Stimulated activated CD8-positive, alpha-beta memory T cell treated with anti-CD3 and anti-CD28 coated beads, Interleukin-15, amount 100 ng/mL, for 1 hour (primary cell): ENCODE measurements around the gene USP22.
"Not testable (repeated sequence)": the region's sequence is repeated elsewhere in the genome, so short reads cannot be mapped to it uniquely, and the experiment has no call there.

Experiments
- DNase-seq: peaks from one replicate; pipeline ENCODE4 v3.0.0-alpha.2; 2020; ENCODE audit warnings: low read depth

Gene USP22

DNA sequence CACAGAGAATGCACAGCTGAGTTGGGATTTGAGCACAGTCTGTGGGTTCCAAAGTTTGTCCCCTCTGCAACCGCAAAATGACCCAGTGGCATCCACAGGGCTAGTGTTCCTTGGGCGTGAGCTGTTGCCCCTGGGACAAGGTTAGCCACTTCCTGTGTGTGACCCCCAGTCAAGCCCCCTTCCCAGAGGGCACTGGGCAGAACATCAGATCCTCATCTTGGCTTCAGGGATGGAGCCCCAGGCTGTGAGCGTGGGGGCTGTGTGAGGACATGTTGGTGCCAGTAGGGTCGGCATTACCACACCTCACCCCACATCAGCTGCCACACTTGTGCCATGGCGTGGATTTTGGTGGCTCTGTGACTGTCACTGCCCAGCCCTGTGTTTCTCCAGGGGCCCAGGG, 55.3 kb downstream of the USP22 start:
- no peak for DNase-seq

DNA sequence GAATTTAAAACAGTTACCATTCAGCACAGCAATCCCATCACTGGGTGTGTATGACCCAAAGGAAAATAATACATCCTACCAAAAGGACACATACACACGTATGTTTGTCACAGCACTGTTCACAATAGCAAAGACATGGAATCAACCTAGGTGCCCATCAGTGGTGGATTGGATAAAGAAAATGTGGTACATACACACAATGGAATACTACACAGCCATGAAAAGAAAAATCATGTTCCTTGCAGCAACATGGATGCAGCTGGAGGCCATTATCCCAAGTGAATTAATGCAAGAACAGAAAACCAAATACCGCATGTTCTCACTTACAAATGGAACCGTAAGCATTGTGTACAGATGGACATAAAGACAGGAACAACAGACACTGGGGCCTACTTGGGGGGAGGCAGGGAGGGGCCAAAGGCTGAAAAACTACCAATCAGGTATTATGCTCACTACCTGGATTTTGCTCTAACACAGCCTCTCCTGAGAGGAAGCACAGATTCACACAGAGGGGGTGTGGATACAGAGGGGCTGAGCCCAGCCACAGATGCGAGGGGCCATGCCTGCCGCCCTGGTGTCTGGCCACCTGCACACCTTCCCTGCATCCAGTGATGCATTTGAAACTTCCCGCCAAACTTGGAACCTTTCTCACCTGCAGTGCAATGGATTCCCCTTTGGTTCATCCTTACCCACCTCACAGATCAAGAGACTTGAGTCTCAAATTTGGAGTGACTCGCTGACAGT, 55.9 kb downstream of the USP22 start:
- DNase-seq = no peak

DNA sequence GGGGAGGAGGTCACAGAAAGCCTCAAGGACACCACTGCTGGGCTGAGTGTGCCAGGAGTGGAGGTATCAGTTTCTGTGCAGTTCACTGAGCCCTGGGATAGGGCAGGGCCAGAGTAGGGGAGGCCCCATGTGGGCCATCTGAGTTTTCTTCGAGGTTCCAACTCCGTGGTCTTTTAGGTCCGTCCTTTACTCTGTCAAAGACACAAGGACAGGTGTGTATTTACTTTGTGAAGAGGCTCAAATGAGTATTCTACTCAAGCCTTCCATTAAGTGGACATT, 59.5 kb downstream of the USP22 start:
- DNase-seq = no peak

DNA sequence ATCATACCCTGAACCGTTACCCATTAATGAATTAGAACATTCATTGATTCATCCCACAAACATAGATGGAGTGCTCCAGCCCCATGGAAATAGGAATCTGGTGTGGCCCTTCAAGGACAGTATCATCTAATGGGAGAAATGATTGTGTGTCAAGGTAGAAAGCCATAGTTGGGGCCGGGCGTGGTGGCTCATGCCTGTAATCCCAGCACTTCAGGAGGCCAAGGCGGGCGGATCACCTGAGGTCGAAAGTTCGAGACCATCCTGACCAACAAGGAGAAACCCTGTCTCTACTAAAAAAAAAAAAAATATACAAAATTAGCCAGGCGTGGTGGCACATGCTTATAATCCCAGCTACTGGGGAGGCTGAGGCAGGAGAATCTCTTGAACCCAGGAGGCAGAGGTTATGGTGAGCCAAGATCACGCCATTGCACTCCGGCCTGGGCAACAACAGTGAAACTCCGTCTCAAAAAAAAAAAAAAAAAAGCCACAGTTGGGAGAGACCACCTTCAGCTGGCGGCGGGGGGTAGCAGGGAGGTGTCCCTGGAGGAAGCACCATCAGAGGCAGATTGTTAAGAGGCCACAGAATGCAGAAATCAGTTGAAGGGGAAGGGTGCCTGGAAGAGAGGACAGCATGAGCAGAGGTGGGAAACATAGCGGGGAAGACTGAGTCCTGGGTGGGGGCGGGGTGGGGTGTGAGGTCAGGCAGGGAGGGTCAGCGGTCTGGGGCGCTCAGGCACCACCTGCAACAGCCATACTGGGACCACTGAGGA, 60.0 kb downstream of the USP22 start:
- DNase-seq = no peak

DNA sequence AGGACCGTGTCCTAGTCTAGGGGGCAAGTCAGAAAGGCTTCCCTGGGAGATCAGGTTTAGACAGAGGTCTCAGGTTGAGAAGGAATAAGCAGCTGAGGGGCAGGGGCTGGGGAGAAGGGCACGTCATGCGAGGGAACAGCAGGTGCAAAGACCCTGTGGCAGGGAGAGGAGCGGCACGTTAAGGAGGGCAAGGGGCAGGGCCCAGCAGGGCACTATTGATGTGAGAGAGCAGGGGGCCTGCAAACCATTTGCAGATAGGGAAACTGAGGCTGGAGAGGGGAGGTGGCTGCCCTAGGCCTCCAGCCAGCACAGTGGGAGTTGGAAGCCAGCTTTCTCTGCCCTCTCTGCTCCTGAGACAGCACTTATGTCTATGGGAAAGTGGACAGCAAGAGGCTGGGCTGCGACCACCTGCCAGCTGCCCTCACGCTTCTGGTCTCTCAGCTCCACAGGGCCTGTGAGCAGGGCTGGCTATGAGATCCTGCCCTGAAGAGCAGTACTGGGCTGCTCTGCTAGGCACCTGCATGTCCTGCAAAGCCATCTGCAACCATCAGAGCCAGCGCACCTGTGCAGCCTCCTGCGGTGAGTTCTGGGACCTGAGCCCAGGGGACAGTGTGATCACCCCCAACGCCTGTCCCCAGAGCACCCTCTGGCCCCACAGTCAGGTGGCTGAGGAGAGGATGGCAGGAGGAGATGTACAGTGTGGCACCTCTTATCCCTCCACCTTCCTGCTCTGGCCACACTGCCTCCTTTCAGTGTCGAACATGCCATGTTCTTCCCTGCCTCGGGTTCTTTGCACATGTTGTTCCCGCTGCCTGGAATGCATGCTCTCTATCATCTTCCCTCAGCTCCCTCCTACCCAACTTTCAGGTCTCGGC, 61.5 kb downstream of the USP22 start:
- no peak for DNase-seq

DNA sequence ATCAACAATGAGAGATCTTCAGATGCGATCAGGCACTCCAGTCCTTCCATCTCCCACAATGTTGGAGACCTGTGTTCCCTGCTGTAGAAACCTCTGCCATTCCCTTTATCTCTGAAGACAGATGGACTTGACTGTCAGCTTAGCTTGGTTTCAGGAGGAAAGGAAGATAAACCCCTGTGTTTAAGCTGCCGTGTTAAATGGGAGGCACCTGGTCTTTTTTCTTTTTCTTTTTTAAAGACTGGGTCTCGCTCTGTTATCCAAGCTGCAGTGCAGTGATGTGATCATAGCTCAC, 63.1 kb downstream of the USP22 start:
- no peak for DNase-seq

DNA sequence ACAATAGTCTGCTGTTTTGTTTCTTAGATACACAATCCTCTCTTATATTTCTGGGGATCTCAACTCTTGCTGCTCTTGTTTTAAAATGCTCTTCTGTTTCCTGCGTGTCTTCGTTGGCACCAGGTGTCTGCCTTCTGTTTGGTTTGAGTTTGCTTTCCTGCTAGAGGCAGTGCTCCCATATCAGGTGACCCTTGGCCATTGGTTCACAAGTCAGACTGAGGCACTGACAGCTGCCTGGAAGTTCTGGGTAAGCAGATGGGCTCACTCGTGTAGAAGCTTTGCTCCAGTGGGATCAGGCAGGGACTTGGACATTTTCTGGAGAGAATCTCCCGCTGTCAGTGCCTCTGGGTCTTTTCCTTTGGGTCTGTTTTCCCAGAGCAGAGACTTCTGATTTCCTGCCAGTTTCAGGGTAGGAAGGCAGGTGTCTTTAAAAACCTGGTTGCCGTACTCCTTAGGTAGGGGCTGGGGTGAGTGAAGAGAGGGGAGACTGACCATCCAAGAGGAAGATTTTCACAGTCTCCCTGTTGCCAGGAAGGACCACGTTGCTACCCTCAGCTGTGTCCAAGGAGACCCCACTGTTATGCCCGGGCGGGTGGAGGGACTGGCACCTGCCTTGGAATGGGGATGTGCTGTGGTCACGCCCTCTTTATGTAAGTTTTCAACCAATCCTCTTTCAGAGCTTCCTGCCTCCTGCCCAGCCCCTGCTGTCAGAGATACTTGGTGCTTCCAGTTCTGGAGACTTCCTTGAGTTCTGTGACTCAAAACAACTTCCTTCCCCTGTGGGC, 63.6 kb downstream of the USP22 start:
- not testable (repeated sequence) for DNase-seq

DNA sequence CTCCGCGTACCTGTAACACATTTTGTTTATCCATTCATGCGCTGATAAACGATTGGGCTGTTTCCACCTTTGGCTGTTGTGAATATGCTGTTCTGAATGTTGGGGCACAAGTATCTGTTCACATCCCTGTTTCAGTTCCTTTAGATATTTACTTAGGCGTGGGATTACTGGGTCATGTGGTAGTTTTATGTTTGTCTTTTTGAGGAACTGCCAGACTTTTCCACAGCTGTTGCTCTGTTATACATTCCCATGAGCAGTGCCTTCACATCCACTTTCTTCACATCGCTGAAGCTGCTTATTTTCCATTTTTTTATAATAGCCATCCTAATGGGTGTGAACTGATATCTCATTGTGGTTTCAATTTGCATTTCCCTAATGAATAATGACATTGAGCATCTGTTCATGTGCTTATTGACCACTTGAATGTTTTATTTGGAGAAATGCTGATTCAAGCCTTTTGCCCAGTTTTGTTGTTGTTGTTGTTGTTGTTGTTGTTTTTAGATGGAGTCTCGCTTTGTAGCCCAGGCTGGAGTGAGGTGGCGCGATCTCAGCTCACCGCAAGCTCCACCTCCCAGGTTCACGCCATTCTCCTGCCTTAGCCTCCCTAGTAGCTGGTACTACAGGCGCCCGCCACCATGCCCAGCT, 65.1 kb downstream of the USP22 start:
- not testable (repeated sequence) for DNase-seq

DNA sequence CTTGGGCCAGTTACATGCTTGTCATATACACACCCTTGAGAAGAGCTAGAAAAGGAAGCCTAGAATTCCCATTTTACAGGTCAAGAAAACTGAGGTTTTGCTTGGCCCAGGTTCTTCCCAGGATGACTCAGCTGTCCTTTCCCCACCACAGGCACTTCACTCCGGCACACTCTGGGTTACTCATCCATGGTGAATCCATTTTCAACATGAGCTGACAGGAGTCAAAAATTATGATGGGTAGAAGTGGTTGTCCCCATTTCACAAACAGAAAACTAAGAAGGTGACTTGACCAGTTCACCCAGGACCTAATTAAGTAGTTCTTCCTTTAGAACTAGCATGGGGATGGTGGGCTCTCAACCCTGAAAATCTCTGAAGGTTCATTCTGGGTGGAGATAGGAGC, 67.2 kb downstream of the USP22 start:
- DNase-seq = no peak

DNA sequence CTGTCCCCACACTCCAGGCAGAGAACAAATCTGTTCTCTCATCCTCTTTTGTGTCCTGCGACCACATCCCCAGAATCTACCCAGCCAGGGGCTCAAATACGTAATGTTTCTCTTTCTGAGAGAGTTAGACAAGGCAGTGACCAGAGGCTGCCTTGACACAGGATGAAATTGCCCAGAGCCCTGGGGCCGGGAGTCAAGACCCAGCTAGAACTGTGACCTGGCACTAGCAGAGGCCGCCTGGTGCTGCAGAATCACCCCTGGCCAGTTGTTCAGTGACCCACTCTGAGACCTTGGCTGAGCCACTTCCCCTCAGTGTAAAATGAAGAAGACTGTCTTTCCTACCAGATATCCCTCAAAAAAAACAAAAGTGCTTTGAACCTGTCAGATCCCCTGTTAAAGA, 72.5 kb downstream of the USP22 start:
- DNase-seq = no peak

DNA sequence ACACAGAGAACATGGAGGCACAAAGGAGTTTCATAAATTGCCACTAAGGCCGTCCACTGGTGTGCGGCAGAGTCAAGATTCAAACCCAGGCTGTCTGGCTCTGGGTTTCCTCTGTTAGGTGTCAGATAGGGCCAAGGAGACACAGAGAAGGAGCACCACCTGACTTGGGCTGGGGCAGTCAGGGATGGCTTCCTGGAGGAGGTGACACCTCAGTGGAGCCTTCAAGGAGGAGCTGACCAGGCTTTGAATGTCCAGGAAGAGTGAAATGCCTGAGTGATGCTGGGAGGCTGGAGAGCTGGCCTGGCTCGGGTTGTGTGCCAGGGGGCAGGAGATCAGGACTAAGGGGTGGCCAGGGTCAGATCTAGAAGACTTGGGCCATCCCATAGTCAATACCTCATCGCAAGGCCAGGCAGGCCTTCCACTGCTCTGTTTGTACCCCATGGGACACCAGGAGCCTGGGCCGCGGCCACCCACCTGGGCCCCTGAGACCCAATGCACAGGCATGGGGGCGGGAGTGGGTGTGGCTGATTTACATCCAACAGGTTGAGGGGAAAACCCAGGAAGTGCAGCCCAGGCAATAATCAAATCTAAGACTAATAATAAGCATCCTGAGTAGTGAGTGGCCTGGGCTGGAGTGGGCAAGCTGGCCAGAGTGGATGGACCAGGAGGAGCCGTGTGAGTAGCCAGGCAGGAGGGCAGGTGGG, 73.7 kb downstream of the USP22 start:
- DNase-seq = no peak

DNA sequence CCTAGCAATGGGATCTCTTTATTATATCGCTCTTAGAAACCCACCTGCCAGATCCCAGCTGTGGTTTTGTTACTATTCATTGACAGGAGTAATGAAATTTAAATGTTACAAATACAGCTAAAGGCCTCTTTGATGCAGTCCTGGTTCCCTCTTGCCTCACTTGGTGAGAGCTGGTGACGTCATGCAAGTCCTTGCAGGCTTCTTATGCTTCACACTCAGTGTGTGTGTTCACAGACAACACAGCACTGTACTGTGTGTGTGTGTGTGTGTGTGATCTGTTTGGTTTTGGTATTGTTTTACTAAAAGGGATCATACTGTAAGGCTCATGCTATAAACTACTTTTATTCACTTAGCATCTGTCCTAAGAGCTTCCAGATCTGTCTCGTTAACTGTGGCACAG, 75.0 kb downstream of the USP22 start:
- no peak for DNase-seq

DNA sequence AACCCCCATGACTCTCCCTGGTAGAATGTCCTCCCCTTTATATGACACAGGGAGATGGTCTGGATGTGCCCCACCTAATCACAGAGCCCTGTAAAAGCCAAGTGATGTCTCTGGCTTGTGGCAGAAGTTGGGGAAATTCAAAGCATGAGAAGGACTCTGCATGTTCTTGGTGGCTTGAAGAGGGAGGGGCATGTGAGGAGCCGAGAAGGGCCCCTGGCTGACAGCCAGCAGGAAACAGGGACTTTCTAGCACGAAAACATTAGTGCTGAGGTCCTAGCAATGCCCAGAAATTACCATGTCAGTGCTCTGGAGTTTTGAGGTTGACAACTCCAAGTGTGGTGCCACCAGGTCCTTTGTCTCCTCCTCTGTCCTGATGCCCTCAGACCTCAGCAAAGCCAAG, 75.9 kb downstream of the USP22 start:
- no peak for DNase-seq

DNA sequence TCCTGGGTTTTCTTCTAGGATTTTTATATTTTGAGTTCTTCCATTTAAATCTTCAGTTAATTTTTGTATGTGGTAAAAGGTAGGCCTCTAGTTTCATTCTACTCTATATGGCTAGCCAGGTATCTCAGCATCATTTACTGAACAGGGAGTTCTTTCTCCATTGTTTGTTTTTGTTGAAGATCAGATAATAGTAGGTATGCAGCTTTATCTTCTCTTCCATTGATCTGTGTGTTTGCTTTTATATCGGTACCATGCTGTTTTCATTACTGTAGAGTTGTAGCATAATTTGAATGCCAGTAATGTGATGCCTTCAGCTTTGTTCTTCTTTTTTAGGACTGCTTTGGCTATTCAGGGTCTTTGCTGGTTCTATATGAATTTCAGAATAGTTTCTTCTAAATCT, 77.3 kb downstream of the USP22 start:
- no peak for DNase-seq

DNA sequence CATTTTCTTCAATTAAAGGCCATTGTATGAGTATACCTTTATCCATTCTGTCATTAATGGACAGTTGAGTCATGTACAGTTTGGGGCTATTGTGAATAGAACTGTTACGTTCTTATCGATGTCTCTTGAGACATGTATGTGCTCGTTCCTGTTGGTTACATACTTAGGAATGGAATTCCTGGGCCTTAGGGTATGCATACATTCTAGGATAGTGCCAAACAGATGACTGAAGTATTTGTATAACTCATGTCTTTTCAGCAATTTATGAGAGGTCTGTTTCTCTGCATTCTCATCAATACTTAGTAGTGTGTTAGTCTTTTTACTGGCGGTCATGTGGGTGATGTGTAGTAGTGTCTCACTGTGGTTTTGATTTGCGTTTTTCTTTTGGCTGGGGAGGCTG, 81.2 kb downstream of the USP22 start:
- DNase-seq = no peak

DNA sequence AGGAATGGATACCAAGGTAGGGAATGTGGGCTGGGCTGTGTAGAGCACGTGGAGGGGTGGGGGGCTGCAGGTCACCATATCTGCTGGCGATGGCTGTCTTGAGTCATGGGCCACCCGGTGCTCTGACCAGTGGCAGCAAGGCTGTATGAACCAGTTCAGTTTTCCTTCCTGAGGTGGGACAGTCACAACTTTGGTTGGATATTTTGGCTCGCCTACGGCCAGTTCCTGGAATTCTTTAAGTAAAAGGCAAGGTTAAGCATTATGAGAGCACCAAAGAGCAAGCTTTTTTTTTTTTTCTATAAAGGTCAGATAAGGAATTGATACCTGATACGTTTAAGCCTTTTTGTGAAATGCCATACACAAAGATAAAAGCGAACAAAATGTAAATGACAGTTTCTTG, 81.9 kb downstream of the USP22 start:
- no peak for DNase-seq

DNA sequence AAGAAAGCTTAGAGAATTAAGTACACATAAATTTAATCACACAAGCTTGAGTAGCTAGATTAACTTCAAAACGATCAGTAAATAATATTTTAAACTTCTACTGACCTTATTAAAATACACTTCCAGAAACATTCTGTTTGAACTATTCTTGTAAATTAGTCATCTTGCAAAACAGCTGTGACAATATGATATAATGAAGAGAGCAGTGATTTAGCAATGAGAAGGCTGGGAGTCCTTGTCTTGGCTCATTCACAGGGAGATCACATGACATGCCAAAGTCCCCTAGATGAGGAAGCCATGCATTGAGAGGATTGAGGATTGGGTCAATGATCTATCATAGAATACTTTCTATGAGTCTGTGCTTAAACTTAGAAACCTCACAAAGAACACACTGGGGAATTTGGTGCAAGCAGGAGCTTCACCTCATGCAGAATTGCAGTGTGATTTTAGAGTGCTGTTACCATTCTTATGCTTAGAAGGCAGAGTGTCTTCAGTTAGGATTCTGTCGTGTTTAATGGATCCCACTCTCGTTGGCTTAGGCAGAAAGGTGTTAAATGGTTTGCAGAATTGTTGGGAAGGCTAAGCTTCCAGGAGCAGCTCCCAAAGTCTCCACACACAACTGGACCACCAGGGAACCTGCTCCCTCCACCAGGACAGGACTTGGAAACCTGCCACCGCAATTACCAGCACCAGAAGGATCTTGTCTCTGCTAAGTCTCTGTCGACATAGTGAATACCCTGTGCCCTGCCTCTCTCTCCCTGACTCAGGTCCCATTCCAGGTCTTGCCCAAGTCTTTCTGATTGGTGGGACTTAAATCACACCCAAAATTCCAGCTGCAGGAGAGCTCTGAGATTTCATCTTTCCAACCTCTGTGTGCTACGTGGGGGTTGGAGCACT, 87.1 kb downstream of the USP22 start:
- no peak for DNase-seq

DNA sequence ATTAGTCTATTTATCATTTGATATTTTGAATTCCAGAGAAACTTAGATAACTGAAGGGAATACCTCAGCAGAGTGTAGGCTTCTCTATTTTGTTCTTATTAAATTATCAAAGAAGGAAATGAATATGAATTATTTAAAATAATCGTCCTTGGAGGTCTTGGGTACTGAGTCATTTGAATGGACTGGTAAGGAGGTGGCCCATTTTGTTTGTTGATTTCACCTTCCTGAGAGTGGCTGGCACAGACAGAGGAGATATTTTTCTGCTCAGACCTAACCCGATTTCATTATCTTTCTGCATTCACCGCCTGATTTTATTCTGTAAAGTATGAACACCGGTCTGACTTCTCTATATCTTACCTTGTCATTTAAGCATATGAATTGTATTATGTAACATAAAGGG, 88.0 kb downstream of the USP22 start:
- DNase-seq = no peak

DNA sequence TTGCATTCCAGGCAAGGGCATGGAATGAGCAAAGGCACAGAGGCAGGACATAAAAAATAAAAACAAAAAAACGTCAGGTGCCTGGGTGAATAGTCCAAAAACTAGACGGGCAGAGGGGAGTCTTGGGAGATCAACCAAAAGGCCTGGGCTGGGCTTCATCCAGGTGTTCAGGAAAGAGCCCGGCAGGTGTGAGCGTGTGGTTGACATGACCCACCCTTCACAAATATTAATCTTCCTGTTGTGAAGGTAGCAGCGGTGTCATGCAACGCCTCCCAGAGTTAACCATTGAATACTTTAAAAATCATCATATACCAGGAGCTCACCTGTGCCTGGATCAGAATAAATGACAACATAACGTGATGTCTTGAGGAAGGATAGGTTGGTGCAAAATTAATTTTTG, 90.6 kb downstream of the USP22 start:
- DNase-seq = no peak
